HEK293 (cell line): ENCODE measurements around the gene SLC9A9.

ENCODE experiments used
- CTCF ChIA-PET: fragments of 350-600 bp; formaldehyde crosslinking; extraction: SDS; loops from one replicate; lab custom pipeline; 2021; ENCODE audit warnings: antibody characterized with exemption; lab: Yijun Ruan, JAX
- POLR2A ChIA-PET: fragments of 300-600 bp; formaldehyde crosslinking; extraction: SDS; loops from one replicate; lab custom pipeline; 2020; ENCODE audit warnings: antibody characterized with exemption, inconsistent platforms; lab: Yijun Ruan, JAX
- H3K27ac ChIP-seq: fragments of 200-500 bp; sonication (Bioruptor generic); 2 replicates; pipeline ENCODE4 v1.5.1; 2014; ENCODE audit warnings: low read depth, low read length, control low read depth, inconsistent platforms; ENCODE audit errors: extremely low read depth
- H3K36me3 ChIP-seq, 2 experiments: fragments of 200-500 bp in 1 of 2; sonication (Bioruptor generic) in 1 of 2; 1 replicate in 1 of 2; 2 replicates in 1 of 2; pipeline ENCODE4 v1.5.1; 2014 to 2017; ENCODE audit warnings: inconsistent platforms in 2 of 2, low read length in 2 of 2; ENCODE audit not compliant: control insufficient read depth in 2 of 2, insufficient read depth in 1 of 2
- H3K4me1 ChIP-seq: fragments of 200-500 bp; sonication (Bioruptor generic); 2 replicates; pipeline ENCODE4 v1.5.1; 2014; ENCODE audit warnings: mild to moderate bottlenecking, low read length, inconsistent platforms; ENCODE audit not compliant: control insufficient read depth, insufficient read depth
- H3K4me3 ChIP-seq: 2 replicates; pipeline ENCODE4 v1.5.1; 2011; ENCODE audit warnings: low read depth, mild to moderate bottlenecking, control low read depth, low read length, moderate library complexity
- H3K9me3 ChIP-seq: fragments of 200-500 bp; sonication (Bioruptor generic); 2 replicates; pipeline ENCODE4 v1.5.1; 2014; ENCODE audit warnings: low read depth, low read length, inconsistent platforms; ENCODE audit not compliant: control insufficient read depth, insufficient read depth
- GLI2 ChIP-seq: fragments of 450-650 bp; formaldehyde crosslinking; IDR thresholded peaks from 2 replicates; pipeline ENCODE4; 2017; ENCODE audit warnings: missing biosample characterization, missing genetic modification characterization, low read depth, borderline replicate concordance
- GLI4 ChIP-seq: fragments of 450-650 bp; formaldehyde crosslinking; IDR thresholded peaks from 2 replicates; pipeline ENCODE4 v1.5.1; 2016; ENCODE audit warnings: missing biosample characterization, missing genetic modification characterization
- KLF10 ChIP-seq: fragments of 450-650 bp; IDR thresholded peaks from 2 replicates; pipeline ENCODE4 v1.5.1; 2018; ENCODE audit warnings: missing biosample characterization, mild to moderate bottlenecking, missing genetic modification characterization
- MEIS1 ChIP-seq: sonication (generic); formaldehyde crosslinking; IDR thresholded peaks from 2 replicates; pipeline ENCODE4 v1.8.1; 2022; ENCODE audit warnings: missing genetic modification reagents, mild to moderate bottlenecking, borderline replicate concordance
- RBAK ChIP-seq: fragments of 450-650 bp; formaldehyde crosslinking; IDR thresholded peaks from 2 replicates; pipeline ENCODE4 v1.5.1; 2016; ENCODE audit warnings: missing biosample characterization, missing genetic modification characterization
- ZFP3 ChIP-seq: fragments of 450-650 bp; formaldehyde crosslinking; IDR thresholded peaks from 2 replicates; pipeline ENCODE4 v1.5.1; 2016; ENCODE audit warnings: low read depth, missing biosample characterization, missing genetic modification characterization
- ZFP41 ChIP-seq: fragments of 450-650 bp; formaldehyde crosslinking; IDR thresholded peaks from 2 replicates; pipeline ENCODE4 v1.5.1; 2016; ENCODE audit warnings: missing biosample characterization, missing genetic modification characterization, borderline replicate concordance
- ZNF211 ChIP-seq: fragments of 450-650 bp; formaldehyde crosslinking; IDR thresholded peaks from 2 replicates; pipeline ENCODE4 v1.5.1; 2016; ENCODE audit warnings: low read depth, missing biosample characterization, missing genetic modification characterization
- ZNF221 ChIP-seq: fragments of 450-650 bp; formaldehyde crosslinking; IDR thresholded peaks from 2 replicates; pipeline ENCODE4 v1.5.1; 2017; ENCODE audit warnings: missing biosample characterization, missing genetic modification characterization, borderline replicate concordance
- ZNF223 ChIP-seq: fragments of 450-650 bp; formaldehyde crosslinking; IDR thresholded peaks from 2 replicates; pipeline ENCODE4 v1.5.1; 2016; ENCODE audit warnings: missing biosample characterization, missing genetic modification characterization
- ZNF239 ChIP-seq: fragments of 450-650 bp; formaldehyde crosslinking; IDR thresholded peaks from 2 replicates; pipeline ENCODE4 v1.5.1; 2016; ENCODE audit warnings: missing biosample characterization, missing genetic modification characterization
- ZNF354C ChIP-seq: fragments of 450-650 bp; formaldehyde crosslinking; IDR thresholded peaks from 2 replicates; pipeline ENCODE4 v1.5.1; 2016; ENCODE audit warnings: missing biosample characterization, missing genetic modification characterization, low read depth, borderline replicate concordance
- ZNF37A ChIP-seq: fragments of 450-650 bp; IDR thresholded peaks from 2 replicates; pipeline ENCODE4 v1.5.1; 2018; ENCODE audit warnings: missing biosample characterization, missing genetic modification characterization
- ZNF530 ChIP-seq: fragments of 450-650 bp; formaldehyde crosslinking; IDR thresholded peaks from 2 replicates; pipeline ENCODE4 v1.5.1; 2016; ENCODE audit warnings: low read depth, missing biosample characterization, missing genetic modification characterization
- ZNF555 ChIP-seq: fragments of 450-650 bp; formaldehyde crosslinking; conservative IDR thresholded peaks from 2 replicates; pipeline ENCODE4 v1.5.1; 2017; ENCODE audit warnings: missing biosample characterization, mild to moderate bottlenecking, missing genetic modification characterization, inconsistent platforms
- ZNF768 ChIP-seq: fragments of 450-650 bp; formaldehyde crosslinking; IDR thresholded peaks from 2 replicates; pipeline ENCODE4 v1.5.1; 2018; ENCODE audit warnings: missing biosample characterization, mild to moderate bottlenecking, missing genetic modification characterization
- ZNF837 ChIP-seq: fragments of 450-650 bp; formaldehyde crosslinking; IDR thresholded peaks from 2 replicates; pipeline ENCODE4 v1.5.1; 2016; ENCODE audit warnings: missing biosample characterization, missing genetic modification characterization
- ZSCAN16 ChIP-seq: fragments of 450-650 bp; formaldehyde crosslinking; IDR thresholded peaks from 2 replicates; pipeline ENCODE4 v1.5.1; 2016; ENCODE audit warnings: missing biosample characterization, missing genetic modification characterization
- TF ChIP-seq, protein P1 (sequence below): fragments of 450-650 bp; formaldehyde crosslinking; IDR thresholded peaks from 2 replicates; pipeline ENCODE4 v1.5.1; 2016; ENCODE audit warnings: missing biosample characterization, missing genetic modification characterization, low read depth
- TF ChIP-seq, protein P2 (sequence below): fragments of 450-650 bp; formaldehyde crosslinking; IDR thresholded peaks from 2 replicates; pipeline ENCODE4 v1.5.1; 2017; ENCODE audit warnings: missing biosample characterization, missing genetic modification characterization
- TF ChIP-seq, protein P3 (sequence below): fragments of 450-650 bp; formaldehyde crosslinking; IDR thresholded peaks from 2 replicates; pipeline ENCODE4 v1.5.1; 2016; ENCODE audit warnings: missing biosample characterization, missing genetic modification characterization
- TF ChIP-seq, protein P4 (sequence below): fragments of 450-650 bp; formaldehyde crosslinking; IDR thresholded peaks from 2 replicates; pipeline ENCODE4 v1.5.1; 2016; ENCODE audit warnings: missing biosample characterization, missing genetic modification characterization
- TF ChIP-seq, protein P5 (sequence below): fragments of 450-650 bp; formaldehyde crosslinking; IDR thresholded peaks from 2 replicates; pipeline ENCODE4 v1.5.1; 2016; ENCODE audit warnings: missing biosample characterization, missing genetic modification characterization
- TF ChIP-seq, protein P6 (sequence below): fragments of 450-650 bp; formaldehyde crosslinking; IDR thresholded peaks from 2 replicates; pipeline ENCODE4 v1.5.1; 2016; ENCODE audit warnings: missing biosample characterization, missing genetic modification characterization

SLC9A9 gene

DNA sequence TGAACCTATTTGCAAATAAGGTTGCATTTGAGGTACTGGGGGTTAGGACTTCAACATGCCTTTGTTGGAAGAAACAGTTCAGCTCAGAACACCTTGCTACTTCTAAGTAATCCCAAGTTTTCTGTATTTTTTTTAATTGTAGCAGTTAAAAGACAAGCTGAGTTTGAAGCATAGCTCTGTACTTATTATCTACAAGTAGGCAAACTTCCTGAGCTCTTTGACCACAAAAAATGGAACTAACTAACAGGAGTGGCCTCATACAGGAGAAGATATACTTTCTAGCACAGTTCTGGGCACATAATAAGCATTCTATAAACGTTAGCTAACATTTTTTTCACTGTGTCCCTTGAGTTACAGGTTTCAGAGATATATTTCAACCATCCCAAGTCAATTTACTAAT lies 569.5 kb downstream of the SLC9A9 start:
- Histone ChIP-seq H3K27ac (no peak overlapping the region), H3K4me3 (no peak overlapping the region), H3K36me3 (no peaks in the 10 kb centered on the region), H3K4me1 (no peaks in the 10 kb centered on the region), H3K9me3 (no peaks in the 10 kb centered on the region)
- TF ChIP-seq ZNF239, result no peak
- TF ChIP-seq, protein P1, sequence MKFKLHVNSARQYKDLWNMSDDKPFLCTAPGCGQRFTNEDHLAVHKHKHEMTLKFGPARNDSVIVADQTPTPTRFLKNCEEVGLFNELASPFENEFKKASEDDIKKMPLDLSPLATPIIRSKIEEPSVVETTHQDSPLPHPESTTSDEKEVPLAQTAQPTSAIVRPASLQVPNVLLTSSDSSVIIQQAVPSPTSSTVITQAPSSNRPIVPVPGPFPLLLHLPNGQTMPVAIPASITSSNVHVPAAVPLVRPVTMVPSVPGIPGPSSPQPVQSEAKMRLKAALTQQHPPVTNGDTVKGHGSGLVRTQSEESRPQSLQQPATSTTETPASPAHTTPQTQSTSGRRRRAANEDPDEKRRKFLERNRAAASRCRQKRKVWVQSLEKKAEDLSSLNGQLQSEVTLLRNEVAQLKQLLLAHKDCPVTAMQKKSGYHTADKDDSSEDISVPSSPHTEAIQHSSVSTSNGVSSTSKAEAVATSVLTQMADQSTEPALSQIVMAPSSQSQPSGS (tag by site-specific recombination), result no peak
- no peak for TF ChIP-seq MEIS1 (CRISPR knock-in tag)
- no peak for TF ChIP-seq RBAK (tag by site-specific recombination)
- TF ChIP-seq, protein P2, sequence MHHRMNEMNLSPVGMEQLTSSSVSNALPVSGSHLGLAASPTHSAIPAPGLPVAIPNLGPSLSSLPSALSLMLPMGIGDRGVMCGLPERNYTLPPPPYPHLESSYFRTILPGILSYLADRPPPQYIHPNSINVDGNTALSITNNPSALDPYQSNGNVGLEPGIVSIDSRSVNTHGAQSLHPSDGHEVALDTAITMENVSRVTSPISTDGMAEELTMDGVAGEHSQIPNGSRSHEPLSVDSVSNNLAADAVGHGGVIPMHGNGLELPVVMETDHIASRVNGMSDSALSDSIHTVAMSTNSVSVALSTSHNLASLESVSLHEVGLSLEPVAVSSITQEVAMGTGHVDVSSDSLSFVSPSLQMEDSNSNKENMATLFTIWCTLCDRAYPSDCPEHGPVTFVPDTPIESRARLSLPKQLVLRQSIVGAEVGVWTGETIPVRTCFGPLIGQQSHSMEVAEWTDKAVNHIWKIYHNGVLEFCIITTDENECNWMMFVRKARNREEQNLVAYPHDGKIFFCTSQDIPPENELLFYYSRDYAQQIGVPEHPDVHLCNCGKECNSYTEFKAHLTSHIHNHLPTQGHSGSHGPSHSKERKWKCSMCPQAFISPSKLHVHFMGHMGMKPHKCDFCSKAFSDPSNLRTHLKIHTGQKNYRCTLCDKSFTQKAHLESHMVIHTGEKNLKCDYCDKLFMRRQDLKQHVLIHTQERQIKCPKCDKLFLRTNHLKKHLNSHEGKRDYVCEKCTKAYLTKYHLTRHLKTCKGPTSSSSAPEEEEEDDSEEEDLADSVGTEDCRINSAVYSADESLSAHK (tag by site-specific recombination), result no peak
- TF ChIP-seq KLF10 (tag by site-specific recombination), result no peak
- no peak for TF ChIP-seq ZNF555 (tag by site-specific recombination)
- TF ChIP-seq, protein P3, sequence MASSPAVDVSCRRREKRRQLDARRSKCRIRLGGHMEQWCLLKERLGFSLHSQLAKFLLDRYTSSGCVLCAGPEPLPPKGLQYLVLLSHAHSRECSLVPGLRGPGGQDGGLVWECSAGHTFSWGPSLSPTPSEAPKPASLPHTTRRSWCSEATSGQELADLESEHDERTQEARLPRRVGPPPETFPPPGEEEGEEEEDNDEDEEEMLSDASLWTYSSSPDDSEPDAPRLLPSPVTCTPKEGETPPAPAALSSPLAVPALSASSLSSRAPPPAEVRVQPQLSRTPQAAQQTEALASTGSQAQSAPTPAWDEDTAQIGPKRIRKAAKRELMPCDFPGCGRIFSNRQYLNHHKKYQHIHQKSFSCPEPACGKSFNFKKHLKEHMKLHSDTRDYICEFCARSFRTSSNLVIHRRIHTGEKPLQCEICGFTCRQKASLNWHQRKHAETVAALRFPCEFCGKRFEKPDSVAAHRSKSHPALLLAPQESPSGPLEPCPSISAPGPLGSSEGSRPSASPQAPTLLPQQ (tag by site-specific recombination), result no peak
- no peak for TF ChIP-seq ZNF223
- no peak for TF ChIP-seq ZFP41 (tag by site-specific recombination)
- TF ChIP-seq GLI2 (tag by site-specific recombination), result no peak
- TF ChIP-seq GLI4 (tag by site-specific recombination), result no peak
- ChIA-PET CTCF (no interaction called here), POLR2A (no interaction called here)

DNA sequence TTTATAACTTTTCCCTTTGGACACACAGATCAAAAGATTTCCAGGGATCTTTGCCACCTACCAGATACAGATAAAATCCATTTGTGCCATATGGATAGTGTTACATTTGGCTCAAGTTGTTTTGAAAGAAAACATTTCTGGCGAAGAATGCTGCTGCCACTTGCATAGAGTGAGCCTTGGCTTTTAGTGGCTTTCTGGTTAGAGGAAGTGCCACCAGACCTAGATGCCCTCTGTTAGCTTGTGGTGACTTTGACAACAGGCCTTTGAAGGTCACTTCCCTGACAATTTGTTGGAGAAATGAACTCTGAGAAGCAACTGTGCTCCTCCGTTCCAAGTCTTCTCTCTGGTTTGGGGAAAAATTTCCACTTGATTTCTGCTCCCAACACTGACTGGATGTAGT lies 570.7 kb downstream of the SLC9A9 start:
- CTCF ChIA-PET, result no interaction called here
- POLR2A ChIA-PET, result no interaction called here
- H3K4me1 ChIP-seq, result no peaks in the 10 kb centered on the region
- no peaks in the 10 kb centered on the region for H3K9me3 ChIP-seq
- H3K27ac ChIP-seq, result no peak overlapping the region
- no peaks in the 10 kb centered on the region for H3K36me3 ChIP-seq
- no peak overlapping the region for H3K4me3 ChIP-seq
- TF ChIP-seq, protein P4, sequence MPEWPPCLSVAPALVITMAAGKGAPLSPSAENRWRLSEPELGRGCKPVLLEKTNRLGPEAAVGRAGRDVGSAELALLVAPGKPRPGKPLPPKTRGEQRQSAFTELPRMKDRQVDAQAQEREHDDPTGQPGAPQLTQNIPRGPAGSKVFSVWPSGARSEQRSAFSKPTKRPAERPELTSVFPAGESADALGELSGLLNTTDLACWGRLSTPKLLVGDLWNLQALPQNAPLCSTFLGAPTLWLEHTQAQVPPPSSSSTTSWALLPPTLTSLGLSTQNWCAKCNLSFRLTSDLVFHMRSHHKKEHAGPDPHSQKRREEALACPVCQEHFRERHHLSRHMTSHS (tag by site-specific recombination), result no peak
- TF ChIP-seq ZNF37A (tag by site-specific recombination), result no peak
- no peak for TF ChIP-seq ZFP3 (tag by site-specific recombination)
- TF ChIP-seq, protein P5, sequence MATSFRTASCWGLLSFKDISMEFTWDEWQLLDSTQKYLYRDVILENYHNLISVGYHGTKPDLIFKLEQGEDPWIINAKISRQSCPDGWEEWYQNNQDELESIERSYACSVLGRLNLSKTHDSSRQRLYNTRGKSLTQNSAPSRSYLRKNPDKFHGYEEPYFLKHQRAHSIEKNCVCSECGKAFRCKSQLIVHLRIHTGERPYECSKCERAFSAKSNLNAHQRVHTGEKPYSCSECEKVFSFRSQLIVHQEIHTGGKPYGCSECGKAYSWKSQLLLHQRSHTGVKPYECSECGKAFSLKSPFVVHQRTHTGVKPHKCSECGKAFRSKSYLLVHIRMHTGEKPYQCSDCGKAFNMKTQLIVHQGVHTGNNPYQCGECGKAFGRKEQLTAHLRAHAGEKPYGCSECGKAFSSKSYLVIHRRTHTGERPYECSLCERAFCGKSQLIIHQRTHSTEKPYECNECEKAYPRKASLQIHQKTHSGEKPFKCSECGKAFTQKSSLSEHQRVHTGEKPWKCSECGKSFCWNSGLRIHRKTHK, result no peak
- no peak for TF ChIP-seq ZNF768
- no peak for TF ChIP-seq ZNF211 (tag by site-specific recombination)
- TF ChIP-seq ZSCAN16, result no peak
- no peak for TF ChIP-seq ZNF223
- no peak for TF ChIP-seq ZNF837 (tag by site-specific recombination)
- no peak for TF ChIP-seq ZNF221
- TF ChIP-seq, protein P2 (tag by site-specific recombination), result no peak
- no peak for TF ChIP-seq ZNF354C (tag by site-specific recombination)
- TF ChIP-seq, protein P6, sequence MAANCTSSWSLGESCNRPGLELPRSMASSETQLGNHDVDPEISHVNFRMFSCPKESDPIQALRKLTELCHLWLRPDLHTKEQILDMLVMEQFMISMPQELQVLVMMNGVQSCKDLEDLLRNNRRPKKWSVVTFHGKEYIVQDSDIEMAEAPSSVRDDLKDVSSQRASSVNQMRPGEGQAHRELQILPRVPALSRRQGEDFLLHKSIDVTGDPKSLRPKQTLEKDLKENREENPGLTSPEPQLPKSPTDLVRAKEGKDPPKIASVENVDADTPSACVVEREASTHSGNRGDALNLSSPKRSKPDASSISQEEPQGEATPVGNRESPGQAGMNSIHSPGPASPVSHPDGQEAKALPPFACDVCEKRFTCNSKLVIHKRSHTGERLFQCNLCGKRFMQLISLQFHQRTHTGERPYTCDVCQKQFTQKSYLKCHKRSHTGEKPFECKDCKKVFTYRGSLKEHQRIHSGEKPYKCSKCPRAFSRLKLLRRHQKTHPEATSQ (tag by site-specific recombination), result no peak
- TF ChIP-seq ZNF530 (tag by site-specific recombination), result no peak
